Measurements from ENCODE around the gene LSR.

Gene LSR

GRCh38 chr19:35248310-35249145, at the start of gene LSR:
TSS of gene LSR (plus strand) at chr19:35249002. CDS start at chr19:35249023, 21 bp downstream.
- peak; percentile 53 to 55 for DNase-seq (ENCODE audit: low read depth in 2 of 2)

GRCh38 chr19:35199481-35199880, 49.3 kb upstream of the LSR start:
- no peak for DNase-seq (ENCODE audit: low read depth in 2 of 2)

GRCh38 chr19:35202722-35203688, 45.8 kb upstream of the LSR start:
- DNase-seq (ENCODE audit: low read depth in 2 of 2), result no peak

- no peak for DNase-seq (ENCODE audit: low read depth in 2 of 2)
These were observed 43.7 kb upstream of the LSR start for GRCh38 chr19:35204799-35205732.

GRCh38 chr19:35205733-35206323, 43.0 kb upstream of the LSR start:
- DNase-seq (ENCODE audit: low read depth in 2 of 2), result no peak

GRCh38 chr19:35206379-35206778, 42.4 kb upstream of the LSR start:
- DNase-seq (ENCODE audit: low read depth in 2 of 2), result peak in 1 of 2 donors; percentile 32

- DNase-seq (ENCODE audit: low read depth in 2 of 2), result no peak
These were observed 41.9 kb upstream of the LSR start for GRCh38 chr19:35206855-35207254.

- DNase-seq (ENCODE audit: low read depth in 2 of 2), result no peak
These were observed 41.4 kb upstream of the LSR start for GRCh38 chr19:35207391-35207871.

GRCh38 chr19:35208121-35208520, 40.7 kb upstream of the LSR start:
- no peak for DNase-seq (ENCODE audit: low read depth in 2 of 2)

- DNase-seq (ENCODE audit: low read depth in 2 of 2), result no peak
These were observed 39.2 kb upstream of the LSR start for GRCh38 chr19:35209646-35210045.

GRCh38 chr19:35211545-35212230, 37.1 kb upstream of the LSR start:
- peak in 1 of 2 donors; percentile 30 for DNase-seq (ENCODE audit: low read depth in 2 of 2)

- DNase-seq (ENCODE audit: low read depth in 2 of 2), result no peak
These were observed 36.6 kb upstream of the LSR start for GRCh38 chr19:35212241-35212640.

- peak in 1 of 2 donors; percentile 69 for DNase-seq (ENCODE audit: low read depth in 2 of 2)
These were observed 34.9 kb upstream of the LSR start for GRCh38 chr19:35213663-35214632.

- DNase-seq (ENCODE audit: low read depth in 2 of 2), result no peak
These were observed 33.9 kb upstream of the LSR start for GRCh38 chr19:35214766-35215422.

- no peak for DNase-seq (ENCODE audit: low read depth in 2 of 2)
These were observed 32.6 kb upstream of the LSR start for GRCh38 chr19:35216016-35216832.

GRCh38 chr19:35216833-35217648, 31.8 kb upstream of the LSR start:
- DNase-seq (ENCODE audit: low read depth in 2 of 2), result no peak

- no peak for DNase-seq (ENCODE audit: low read depth in 2 of 2)
These were observed 31.2 kb upstream of the LSR start for GRCh38 chr19:35217649-35217990.

Data from stimulated activated CD4-positive, alpha-beta T cell treated with anti-CD3 and anti-CD28 coated beads, Interleukin-1b, Interleukin-23, amount 100 ng/mL, for 4 hours (primary cell).